PC-9 (cell line): ENCODE measurements around the gene LGALS12.

Experiments
- CTCF ChIP-seq: fragments of 200-600 bp; sonication (generic); conservative IDR thresholded peaks from 2 replicates; pipeline ENCODE4 v1.6.1; 2017; ENCODE audit warnings: mixed run types, antibody characterized with exemption, mild to moderate bottlenecking, moderate library complexity
- EZH2 ChIP-seq: fragments of 200-600 bp; sonication (generic); IDR thresholded peaks from 2 replicates; pipeline ENCODE4 v1.8.0; 2017; ENCODE audit warnings: antibody characterized with exemption, low read depth

- TF ChIP-seq CTCF (no peak), EZH2 (no peak)
These were observed 41.2 kb downstream of the LGALS12 start for GRCh38 chr11:63547061-63547460.
